NCI-H774 (cell line): ENCODE data around the gene ADGRB3.
"Not testable (repeated sequence)": the region's sequence is repeated elsewhere in the genome, so short reads cannot be mapped to it uniquely, and the experiment has no call there.

Experiments used
- DNase-seq: peaks from one replicate; lab custom pipeline; 2025; lab: John Stamatoyannopoulos, UW

The ADGRB3 gene

DNA sequence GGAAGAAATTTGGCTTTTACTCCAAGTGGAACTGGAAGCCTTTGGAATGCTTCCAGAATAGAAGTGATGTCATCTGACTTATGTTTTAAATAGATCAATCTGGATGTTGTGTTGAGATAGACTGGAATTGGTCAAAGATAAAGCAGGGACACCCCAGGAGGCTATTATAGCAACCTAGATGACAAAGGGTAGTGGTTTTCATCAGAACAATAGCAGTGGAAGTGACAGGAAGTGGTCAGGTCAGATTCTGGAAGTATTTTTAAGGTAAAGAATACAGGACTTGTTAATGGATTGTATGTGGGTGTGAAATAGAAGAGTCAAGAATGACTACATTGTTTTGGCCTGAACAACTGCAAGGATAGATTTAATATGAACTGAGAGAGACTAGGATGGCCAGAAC, 191.4 kb downstream of the ADGRB3 start:
- no peak for DNase-seq

DNA sequence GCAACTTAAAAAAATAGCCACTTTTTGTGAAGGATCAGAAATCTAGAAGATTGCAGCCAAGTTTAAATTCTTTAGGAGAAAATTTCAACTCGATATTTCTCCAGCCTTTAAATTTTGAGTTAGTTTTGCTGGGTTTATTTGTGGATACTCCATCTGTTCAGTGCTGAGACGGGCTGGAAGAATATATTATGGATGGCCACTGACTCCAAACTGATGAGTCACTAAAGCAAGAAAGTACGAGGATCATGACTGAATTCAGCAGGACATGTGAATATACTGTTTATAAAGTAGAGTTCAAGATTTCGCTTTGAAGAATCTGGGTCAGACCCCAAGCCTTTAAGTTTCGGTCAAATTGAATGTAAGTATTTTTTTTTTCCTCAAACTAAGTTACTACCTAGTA, 199.5 kb downstream of the ADGRB3 start:
- no peak for DNase-seq

DNA sequence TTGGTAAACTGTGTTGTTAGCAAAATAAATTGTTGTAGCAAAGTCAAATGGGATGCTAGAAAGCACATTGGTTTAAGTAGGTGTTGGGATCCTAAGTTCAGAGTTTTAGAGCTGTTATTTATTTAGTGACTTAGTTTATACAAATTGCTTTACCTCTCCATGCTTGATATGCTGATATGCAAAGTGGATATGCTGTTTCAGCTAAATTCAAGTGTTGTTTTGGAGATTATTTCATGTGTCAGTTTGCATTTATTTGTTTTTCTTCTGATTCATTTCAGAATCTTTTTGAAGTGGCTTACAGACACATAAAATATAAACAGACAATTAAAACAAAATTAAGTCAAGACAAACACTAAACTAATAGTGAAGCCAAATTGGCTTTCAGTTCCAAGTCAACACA, 203.5 kb downstream of the ADGRB3 start:
- DNase-seq = no peak

DNA sequence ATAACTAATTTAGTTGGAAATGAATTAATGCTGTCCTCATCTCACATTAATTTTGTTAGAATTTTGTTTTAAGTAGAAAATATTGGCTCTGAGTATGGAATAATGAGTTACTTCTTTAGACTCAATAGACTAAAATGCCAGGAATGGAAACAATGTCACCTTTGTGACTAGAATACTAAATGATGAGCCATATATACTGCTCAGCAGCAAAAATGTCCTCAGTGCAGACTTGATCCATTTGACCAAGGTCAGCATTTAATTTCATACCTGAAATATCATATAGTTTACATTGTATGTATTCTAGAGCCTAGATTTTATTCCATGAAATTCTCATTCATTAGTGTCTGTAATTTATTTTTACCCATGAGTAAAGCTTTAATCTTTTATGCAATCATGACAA, 217.7 kb downstream of the ADGRB3 start:
- no peak for DNase-seq

DNA sequence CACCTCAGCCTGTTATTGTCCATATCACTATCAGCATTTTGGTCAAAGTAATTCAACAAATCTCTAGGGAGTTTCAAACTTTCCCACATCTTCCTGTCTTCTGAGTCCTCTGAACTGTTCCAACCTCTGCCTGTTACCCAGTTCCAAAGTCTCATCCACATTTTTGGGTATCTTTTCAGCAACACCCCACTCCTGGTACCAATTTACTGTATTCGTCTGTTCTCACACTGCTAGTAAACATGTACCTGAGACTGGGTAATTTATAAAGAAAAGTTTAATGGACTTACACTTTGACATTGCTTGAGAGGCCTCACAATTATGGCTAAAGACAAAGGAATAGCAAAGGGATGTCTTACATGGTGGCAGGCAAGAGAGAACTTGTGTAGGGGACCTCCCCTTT, 224.2 kb downstream of the ADGRB3 start:
- DNase-seq = no peak

DNA sequence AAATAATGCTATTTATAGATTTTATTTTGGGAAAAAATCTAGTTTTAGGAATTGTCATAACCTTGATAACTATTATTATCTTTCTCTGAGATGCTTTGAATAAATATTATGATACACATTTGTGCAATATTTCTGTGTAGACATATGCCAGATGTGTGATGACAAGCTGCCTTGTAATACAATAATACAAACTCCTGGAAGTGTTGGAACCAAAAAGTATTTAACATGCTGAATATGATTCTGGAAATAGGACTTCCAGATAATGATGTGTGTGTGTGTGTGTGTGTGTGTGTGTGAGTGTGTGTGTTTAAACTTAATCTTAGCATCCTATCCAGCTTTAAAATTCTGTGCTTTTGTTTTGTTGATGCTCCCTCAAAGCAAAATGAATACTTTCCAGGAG, 233.6 kb downstream of the ADGRB3 start:
- DNase-seq = no peak

DNA sequence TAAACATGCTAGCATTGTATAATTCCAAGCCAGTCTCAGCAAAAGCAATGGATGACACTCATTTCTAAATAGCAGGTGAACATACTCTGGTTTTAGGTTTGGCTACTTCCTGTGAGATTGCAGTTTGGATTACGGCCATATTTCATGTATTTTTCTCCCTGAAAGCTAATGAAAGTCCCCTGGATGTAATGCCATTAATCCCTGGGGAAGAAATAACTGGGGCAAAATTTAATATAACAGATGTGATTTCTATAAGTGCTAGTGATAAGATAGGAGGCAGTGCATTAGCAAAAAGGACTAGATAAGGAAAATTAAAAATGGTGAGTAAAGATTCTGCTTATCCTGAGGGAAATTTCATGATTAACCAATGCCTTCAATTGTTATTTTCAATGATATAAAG, 238.2 kb downstream of the ADGRB3 start:
- no peak for DNase-seq

DNA sequence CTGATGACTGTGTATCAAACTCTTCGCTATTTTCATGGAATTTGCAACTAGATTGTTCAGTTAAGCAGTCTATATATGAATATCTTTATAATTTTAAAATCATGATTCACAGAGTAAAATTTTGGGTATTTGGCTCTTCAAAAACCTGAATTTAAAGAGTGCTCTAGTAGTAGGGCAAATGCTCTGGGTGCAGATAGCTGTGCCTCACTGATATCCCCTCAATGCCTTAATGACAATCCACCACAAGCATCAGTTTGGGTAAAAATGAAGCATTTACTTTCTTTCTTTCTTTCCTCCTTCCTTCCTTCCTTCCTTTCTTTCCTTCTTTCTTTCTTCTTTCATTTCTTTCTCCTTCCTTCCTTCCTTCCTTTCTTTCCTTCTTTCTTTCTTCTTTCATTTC, 239.7 kb downstream of the ADGRB3 start:
- DNase-seq = no peak

DNA sequence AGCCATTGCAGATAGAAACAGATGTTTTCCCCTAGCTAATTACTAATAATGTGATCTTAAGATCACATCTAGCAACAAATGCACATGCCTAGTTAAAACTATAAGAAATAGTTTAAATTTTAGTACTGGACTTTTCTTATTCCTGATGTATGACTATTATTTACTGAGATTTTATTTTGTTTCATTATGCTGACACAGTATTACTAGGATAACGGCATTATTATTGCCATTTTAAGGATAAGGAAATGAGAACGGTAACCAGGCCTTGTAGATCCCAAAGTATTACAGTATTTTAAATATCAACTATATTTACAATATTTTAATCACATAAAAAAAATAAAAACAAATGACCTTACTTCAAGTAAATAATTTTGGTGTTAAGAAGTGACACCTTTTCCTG, 240.3 kb downstream of the ADGRB3 start:
- no peak for DNase-seq

DNA sequence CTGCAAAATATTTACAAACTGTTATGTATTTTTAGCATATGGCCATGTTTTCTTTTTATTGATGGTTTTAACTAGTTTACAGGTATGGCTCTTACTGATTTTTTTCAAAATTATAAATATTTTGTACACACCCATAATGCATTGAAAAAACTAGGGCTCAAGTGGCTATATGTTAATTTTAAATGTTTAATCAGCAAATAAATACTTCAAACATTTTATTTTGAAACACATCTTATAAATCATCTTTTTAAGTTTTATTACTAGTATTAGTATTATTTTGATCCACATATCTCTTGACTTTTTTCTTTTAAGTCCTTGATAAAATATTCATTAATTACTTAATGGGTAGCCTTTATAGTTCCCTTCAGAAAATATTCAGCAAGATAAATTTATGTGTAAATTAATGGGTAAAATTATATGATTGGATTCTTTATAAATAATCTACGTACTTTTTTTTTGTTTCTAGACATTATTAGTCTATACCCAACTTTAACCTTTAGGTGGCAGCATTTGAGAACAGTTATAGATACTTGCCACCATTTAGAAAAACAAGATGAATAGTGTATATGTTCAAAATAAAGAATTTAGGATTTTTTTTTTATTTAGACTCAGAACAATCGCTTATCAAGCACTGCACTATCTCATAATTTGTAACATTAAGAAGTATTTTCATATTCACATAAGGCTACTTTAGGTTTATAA, 241.9 kb downstream of the ADGRB3 start:
- peak; percentile 8 for DNase-seq

DNA sequence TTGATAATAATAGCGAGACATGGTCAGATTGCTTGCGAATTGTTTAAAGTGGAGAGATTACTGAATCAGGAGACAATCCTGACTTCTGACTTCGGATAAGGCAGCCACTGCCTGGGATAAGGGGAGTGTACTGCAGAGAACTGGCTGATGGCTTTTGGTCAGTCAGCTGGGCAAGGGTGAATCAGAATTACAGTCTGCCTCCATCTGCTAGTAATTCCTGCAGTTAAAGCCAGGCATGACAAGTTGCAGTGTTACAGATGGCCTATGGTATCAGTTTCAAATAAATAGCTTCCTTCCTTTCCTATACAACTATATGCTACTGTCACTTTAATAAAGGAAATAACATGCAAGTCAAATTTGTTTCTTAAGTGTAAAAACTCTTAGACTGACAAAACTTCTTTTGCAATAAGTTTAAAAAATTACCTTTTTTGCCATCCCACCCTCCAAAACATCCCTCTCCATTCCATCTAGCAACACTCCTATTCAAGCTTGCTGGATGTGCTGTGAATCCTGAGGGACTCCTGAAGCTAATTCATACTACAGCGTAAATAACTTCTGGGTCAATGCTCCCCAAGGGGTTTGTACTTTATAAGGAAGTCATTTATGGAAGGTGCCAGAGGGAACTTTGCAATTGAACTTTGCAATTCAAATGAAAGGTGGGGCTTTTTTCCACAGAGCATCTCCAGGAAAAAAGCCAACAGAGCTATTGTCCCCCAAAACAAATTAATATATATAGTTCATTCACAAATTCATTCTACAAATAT, 245.2 kb downstream of the ADGRB3 start:
- no peak for DNase-seq

DNA sequence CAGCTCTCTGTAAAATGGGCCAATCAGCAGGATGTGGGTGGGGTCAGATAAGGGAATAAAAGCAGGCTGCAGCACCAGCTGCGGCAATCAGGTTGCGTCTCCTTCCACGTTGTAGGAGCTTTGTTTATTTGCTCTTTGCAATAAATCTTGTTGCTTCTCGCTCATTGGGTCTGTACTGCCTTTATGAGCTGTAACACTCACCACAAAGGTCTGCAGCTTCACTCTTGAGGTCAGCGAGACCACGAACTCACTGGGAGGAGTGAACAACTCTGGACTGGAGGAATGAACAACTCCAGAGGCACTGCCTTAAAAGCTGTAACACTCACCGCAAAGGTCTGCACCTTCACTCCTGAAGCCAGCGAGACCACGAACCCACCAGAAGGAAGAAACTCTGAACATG, 248.2 kb downstream of the ADGRB3 start:
- not testable (repeated sequence) for DNase-seq

DNA sequence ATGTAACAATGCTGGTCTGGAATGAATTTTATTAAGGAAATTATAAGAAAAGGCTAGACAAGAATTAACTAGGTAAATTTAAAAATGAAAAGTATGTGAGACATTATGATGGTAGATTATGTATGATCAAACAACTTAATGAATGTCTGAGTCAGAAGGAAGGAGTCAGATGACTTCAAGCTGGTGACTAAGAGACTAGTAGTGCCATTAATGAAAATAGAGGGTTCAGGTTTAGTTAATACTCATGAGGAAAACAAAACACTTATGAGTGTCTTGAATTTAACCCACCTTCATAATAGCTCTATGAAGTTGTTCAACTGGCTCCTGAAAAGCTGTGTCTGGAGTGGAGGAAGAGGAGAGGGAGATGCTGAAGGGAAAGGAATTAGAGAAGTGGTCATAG, 256.3 kb downstream of the ADGRB3 start:
- DNase-seq = no peak

DNA sequence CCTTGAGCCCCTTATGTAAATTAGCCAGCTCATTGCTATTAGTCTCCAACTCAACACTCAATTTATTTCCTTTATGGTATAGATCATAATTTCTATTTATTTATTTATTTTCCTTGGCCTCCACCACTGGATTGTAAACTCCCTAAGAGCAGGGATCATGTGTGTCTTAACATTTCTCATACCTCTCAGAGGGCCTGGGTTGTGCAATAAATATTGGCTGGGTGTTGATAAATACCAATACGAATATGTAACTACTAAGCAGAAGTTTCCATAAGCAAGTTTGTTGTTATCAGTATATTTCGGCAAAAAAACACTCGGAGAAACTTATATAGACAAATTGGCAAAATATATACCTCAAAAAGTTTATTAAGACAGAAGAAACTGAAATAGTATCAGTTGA, 257.4 kb downstream of the ADGRB3 start:
- no peak for DNase-seq

DNA sequence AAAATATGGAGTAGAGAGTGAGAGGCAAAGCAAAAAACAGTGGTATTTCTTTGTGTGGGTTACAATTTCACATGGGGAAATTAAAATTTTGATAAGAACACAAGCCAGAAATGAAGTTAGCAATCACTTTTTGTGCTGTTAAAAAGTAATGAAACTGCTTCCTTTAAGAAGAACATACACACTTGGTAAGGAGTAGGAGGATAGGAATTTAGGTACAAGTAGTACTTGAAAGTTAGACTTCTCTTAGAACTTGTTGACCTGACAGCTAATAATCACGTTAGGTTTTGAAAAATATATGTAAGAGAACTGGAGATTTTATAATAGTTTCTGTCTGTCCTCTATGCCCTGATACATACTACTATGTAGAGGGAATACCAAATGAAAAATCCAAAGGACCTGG, 260.8 kb downstream of the ADGRB3 start:
- DNase-seq = no peak

DNA sequence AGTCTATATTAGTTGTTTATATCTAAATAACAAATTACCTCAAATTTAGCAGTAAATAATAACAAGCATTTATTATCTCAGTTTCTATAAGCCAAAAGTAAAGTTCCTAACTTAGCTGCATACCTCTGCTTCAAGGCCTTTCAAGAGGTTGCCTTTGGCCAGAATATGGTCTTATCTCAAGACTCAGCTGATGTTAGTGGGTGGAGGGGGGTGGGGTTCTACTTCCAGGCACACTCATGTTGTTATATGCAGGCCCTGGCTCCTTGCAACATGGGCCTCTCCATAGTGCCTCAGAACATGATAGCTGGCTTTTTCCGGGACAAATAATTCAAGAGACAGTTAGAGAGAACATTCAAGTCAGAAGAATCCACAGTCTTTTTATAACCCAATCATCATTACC, 266.0 kb downstream of the ADGRB3 start:
- DNase-seq = no peak

DNA sequence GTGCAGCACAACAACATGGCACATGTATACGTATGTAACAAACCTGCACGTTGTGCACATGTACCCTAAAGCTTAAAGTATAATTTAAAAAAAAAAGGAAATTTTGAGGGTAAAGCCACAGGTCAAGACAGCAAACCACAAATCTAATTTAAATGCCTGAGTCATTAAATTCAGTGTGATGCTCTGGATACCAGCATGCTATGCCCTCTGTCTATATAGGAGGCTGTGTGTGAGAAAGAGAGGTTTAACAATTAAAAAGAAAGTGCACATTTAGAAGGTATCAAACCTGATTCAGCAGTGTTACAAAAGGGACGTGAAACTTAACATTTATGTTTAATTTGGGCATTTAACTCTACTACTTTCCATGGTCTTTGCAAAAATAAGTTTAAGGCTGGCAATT, 276.3 kb downstream of the ADGRB3 start:
- DNase-seq = no peak

DNA sequence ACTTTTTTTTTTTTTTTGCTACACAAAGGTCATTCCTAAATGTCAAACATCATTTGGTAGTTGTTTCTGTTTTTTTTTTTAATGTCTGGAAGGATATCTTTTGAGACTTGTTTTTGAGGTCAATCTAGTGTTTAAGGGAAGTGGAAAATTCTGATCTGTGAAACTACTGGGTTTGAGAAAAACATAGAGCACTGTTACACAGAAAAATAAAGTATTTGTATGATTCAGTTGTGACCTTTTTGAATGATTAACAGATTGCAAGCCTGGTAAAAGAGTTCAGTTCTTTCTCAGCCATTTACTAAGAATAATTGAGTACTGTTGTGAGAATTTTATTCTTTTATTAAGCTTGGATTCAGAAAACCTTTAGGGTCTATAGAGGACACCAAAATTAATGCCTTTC, 276.7 kb downstream of the ADGRB3 start:
- DNase-seq = no peak

DNA sequence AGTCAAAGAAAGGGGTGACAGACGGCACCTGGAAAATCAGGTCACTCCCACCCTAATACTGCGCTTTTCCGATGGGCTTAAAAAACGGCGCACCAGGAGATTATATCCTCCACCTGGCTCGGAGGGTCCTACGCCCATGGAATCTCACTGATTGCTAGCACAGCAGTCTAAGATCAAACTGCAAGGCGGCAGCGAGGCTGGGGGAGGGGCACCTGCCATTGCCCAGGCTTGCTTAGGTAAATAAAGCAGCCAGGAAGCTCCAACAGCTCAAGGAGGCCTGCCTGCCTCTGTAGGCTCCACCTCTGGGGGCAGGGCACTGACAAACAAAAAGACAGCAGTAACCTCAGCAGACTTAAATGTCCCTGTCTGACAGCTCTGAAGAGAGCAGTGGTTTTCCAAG, 277.7 kb downstream of the ADGRB3 start:
- DNase-seq = not testable (repeated sequence)

DNA sequence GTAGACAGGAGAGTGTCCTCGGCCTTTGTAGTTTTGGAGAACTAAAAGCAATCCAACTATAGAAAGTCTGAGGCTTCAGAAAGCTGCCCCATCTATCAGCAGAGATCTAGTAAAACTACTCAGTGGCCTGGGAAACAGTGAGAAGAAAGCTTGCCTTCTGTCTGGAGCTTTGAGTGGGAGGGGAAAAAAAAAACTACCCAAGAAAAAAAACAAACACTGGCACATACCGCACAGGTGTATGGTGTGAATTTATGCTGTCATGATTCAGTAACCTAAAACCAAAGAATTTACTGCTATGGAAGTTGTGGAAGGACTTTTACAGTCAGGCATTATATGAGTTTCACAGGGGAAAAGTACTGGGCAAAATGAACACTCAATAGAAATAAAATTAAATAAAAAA, 280.5 kb downstream of the ADGRB3 start:
- DNase-seq = no peak

DNA sequence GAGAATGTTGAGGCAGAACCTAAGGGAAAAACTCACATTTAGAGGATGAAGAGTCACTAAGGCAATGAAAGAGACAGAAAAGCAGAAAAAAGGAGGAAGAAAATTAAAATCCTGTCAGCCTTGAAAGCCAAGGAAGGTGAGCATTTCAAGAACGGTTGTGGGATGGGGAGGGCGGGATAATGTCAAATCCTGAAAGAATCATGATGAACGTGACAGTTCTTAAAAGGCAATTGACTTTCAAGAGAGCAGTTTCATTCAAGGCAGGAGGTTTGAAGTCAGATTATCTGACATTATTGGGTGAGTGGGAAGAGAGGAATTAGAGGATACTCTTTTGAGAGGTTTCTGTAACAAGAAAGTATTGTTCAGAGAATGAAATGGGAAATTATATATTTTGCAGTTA, 284.5 kb downstream of the ADGRB3 start:
- DNase-seq = no peak

DNA sequence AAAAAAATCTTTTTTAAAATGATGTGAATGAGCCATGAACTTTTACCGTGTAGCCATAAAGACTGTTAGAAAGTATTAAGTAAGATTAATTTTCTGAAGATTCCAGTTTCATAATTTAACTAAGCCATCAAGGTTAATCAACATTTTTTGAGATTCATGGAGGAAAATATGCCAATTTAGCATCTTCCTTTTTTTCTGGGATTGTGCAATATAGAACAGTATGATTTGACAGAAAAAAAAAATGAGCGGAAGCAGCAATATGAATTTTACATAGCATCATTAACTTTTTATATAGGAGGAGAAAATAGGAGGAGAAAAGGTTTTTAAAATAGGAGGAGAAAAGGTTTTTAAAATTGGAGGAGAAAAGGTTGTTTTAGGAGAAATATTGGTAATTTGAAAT, 306.3 kb downstream of the ADGRB3 start:
- DNase-seq = no peak

DNA sequence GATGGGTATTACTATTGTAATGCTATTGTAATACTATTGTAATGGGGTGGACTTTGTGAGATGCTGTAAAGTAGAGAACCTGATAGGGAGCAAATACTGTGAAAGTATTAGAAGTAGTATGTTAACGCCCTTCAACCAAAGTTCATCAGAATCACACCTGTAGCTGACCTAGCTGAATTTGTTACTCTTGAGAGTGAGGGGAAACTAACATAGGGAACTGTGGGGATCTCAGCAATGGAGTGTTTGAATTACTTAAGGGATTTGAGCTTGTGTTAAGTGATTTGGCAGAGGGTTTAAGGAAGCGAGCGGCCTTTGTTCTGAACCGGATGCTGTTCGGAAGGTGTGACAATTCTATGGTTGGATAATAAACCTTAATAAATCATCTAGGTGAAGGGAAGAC, 312.6 kb downstream of the ADGRB3 start:
- DNase-seq = no peak

DNA sequence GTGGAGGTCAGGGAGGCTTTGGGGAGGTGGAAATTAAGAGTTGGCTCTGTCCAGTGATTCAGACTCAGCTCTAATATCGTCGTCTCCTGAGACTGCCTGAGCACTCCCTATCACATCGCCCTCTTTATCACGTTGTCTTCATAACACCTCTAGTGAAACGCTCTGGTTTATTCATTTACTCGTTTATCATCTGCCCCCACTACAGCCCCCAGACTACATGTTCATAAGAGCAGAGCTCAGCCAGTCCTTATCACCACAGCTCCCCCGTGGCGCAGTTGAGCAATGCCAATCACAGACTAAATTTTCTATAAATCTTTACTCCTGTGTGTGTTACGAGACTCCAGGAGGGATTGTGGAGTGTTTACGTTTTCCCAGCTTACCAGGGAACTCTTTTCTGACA, 316.2 kb downstream of the ADGRB3 start:
- no peak for DNase-seq
